GM19328 (cell line): ENCODE measurements around the gene IGSF3.
"Not testable (repeated sequence)": the region's sequence is repeated elsewhere in the genome, so short reads cannot be mapped to it uniquely, and the experiment has no call there.

Experiments
- ATAC-seq: cut with Tn5 transposase; IDR thresholded peaks from one replicate; pipeline ENCODE4 v1.9.1; 2021; ENCODE audit warnings: mild to moderate bottlenecking, moderate library complexity; ENCODE audit not compliant: unreplicated experiment

IGSF3 gene

DNA sequence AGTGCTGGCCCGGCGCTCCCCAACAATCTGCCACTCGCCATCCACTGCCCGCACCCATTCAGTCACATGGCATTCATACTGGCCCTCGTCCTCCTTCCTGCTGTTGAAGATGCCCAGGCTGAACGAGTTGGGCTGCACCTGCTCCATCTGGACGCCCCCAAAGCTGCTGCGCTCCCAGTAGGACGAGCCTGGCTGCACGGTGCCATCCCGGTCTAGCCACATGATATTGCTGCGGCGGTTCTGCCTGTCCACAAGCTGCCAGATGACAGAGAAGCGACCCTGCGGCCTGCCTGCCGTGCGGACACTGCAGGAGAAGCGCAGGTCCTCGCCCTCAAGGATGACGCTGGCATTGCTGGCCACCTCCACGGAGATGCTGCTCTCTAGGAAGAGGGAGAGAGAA is 63.9 kb downstream of the IGSF3 start:
- not testable (repeated sequence) for ATAC-seq

DNA sequence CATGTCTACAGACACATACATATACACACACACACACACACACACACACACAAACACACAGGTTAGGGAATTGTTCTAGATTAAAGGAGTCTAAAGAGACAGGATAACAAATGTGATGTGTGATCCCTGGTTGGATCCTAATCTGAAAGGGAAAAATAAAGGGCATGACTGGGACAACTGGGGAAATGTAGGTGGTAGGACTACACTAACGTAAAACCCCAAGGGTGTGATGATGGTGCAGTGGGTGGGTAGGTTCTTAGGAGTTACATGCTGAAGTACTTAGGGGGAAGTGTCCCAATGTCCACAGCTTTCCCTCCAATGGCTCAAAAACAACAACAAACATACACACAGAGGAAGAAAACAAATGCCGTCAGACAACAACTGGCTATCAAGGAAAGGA is 68.2 kb downstream of the IGSF3 start:
- ATAC-seq: not testable (repeated sequence)

DNA sequence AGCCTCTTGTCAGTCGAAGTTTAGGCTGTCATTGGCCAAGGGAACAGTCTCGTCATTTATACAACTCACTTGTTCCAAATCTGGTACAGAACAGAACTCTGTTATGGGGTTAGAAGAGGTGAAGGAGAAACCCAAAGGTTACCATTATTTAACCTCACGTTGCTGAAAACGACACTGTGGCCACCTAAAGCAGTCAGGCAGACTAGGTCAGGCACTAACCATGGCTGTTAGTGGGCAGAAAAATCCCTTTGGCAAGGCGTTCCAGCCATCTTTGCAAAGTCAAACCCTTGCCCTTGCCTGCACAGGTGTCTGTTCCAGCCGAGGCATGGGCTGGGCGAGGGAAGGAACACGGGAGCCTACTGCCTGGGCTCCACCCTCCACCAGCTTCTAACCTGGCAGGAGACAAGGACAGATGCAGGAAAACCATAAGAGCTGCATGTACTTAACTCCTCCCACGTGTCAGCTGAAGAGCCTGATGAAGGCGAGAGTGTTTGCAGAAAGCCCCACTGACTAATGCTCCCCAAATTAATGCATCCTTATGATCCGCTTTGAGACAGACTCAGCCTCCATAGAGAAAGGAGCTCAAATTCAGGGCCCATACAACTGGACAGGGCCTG is 69.0 kb downstream of the IGSF3 start:
- not testable (repeated sequence) for ATAC-seq

DNA sequence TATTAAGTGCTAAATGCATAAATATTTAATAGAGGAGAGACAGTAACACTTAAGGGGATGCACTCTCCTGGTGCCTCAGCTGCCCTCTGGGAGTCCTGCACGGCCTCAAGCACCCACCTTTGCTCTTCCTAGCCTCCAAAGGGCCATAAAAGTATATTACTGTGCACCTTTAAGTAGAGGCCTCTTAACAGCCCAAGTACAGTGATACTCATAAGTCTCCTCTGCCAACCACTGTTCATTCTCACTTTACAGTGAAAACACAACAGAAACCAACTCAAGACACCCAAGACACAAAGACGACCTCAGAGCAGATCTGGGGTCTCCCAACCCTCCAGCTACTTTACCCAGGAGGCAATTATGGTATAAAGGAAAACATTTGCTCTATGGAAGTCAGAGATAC is 70.1 kb downstream of the IGSF3 start:
- ATAC-seq: not testable (repeated sequence)

DNA sequence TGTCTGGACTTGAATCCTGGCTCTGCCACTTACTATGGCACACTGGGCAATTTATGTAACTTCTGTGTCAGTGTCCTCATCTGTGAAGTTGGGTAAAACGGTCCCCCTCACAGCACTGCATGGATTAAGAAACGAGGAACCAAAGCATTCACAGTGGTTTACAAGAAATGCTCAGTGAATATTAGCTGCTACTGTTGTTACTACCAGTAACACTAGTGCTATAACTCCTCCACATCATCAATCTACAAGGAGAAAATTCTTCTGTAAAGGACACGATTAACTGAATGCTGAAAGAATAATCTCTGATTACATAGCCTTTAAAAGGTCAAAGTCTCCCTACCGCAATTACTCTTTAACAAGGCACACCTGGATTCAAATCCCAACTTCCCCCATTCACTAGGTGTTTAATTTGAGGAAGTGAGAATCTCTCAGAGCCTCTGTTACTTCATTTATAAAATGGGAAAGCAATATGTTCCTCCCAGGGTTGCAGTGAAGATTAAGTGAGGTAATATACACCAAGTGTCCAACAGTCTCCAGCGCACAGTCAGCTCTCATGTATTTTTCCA is 70.7 kb downstream of the IGSF3 start:
- ATAC-seq: not testable (repeated sequence)

DNA sequence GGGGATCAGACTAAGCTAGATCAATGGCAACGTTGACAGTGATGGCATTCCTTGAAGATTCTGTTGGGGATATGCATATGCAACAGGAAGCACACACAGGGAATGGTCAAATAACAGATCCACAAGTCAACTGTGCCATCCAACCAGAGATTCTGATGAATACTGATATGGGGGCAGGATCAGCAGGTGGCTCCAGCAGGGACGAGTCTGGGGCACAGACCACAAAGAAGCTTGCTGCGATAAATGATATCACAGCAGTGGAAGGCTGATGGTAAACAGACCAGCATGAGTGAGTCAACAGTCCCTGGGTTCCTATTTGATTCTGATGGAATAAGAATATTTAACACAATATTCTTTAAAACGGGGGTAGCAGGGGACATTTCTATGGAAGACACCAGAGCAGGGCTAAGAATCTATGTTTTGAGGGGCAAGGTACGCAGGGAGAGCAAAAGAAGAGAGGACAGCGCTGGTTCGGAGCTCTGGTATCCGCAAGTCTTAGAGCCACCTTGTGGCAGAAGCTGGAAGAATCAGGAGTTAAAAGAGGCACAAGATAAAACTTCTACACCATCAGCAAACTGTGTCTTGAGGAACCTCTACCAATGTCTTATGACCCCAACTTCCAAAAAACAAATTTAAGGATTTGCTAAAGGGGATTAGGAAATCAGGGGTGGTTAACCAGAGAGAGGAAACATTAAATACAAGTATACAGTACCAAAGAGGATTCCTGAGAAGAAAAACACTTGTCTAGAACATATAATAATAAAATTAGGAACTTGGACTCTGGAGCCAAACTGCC is 71.4 kb downstream of the IGSF3 start:
- ATAC-seq: not testable (repeated sequence)

DNA sequence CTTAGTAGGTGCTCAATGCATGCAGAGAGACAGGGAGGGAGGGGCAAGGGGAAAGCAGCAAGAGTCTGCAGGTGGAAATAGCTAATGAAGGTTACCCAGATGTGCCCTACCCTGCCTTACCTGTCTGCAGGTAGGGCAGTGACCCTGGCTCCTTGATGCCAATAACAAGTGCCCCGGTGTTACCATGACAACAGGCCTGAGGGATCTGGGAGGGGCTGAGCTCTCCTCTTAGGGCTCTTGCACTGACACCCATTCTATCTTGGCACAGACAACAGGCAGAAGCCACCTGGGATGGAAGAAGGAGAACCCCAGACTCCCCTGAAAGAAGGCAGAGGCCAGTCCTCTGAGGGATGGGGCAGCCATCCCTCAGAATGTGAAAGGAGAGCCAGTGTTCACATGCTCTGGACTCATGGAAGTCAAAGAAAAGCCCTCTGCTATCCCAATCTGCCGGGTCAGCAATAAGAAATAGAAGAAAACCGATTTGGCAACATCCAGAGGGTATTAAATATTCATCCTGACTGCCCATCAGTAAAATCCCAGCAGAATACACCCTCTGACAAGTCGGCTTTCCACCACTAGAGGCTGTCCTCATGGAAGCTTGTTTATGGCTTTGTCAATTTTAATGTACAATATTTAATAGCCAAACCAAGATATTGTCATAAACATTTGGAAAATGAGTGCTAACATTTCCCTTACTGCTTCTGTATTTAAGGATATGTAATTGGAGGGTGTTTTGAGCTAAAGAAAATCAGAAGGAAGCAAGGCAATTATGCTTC is 72.3 kb downstream of the IGSF3 start:
- not testable (repeated sequence) for ATAC-seq

DNA sequence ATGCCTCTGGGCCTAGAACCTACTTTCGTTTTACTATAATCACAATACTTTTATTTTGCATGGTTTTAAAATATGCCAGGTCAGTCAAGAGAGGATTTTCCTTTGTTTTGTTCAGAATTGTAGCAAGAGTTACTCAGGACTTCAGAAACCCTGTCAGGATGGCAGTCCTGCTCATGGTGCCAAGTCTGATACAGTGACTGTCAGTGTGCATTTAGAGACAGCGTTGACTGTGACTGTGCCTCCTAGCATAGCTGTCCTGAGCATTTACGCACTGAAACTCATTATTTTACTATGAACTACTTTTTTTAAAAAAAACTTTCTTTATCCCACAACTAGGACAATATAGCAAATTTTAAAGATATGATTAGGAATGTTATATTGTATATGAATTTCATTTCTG is 73.6 kb downstream of the IGSF3 start:
- not testable (repeated sequence) for ATAC-seq

DNA sequence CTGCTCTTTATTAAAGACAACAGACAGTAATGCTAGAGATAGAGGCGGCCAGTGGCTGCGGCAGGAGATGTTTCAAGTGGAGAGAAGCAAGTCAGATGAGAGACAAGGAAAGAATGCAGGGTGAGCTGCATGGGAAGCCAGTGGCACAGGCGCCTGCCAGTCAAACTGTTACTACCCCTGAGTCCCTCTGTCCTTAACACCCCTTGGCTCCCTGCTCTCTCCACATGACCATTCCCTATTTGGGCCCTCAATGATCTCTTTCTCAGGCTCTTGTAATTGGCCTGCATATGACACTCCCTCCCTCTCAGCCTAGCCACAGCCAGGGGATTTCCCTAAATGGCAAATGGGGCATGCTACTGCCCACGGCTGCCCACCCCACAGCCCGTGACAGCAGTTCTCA is 74.1 kb downstream of the IGSF3 start:
- ATAC-seq: not testable (repeated sequence)

DNA sequence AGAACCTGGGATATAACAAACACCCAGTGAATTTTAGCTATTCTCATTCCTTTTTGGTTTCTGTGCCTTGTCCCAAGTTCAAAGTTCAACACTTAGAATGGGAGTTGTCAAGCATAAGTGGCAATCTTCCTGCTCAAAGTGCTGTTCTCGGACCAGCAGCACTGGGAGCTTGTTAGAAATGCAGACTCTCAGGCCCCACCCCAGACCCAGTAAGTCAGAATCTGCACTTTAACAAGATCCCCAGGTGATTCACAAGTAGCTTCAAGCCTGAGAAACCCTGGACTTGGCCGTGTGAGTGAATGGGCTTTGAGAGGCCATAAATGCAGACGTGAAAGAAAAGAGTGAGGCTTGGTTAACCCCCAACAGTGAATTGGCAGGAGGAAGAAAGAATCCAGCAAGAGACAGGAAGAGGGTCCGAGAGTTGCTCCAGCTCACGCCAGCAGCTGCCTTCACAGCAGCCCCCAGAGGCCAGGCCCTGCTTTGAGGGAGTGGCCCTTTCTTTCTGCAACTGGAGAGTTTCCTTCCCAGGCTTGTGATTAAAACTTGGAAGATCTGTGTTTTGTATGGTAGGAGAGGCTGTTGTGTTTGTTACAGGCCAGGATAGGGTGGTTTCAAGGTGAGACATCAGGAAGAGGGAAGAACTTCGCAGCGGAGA is 75.5 kb downstream of the IGSF3 start:
- ATAC-seq: not testable (repeated sequence)

DNA sequence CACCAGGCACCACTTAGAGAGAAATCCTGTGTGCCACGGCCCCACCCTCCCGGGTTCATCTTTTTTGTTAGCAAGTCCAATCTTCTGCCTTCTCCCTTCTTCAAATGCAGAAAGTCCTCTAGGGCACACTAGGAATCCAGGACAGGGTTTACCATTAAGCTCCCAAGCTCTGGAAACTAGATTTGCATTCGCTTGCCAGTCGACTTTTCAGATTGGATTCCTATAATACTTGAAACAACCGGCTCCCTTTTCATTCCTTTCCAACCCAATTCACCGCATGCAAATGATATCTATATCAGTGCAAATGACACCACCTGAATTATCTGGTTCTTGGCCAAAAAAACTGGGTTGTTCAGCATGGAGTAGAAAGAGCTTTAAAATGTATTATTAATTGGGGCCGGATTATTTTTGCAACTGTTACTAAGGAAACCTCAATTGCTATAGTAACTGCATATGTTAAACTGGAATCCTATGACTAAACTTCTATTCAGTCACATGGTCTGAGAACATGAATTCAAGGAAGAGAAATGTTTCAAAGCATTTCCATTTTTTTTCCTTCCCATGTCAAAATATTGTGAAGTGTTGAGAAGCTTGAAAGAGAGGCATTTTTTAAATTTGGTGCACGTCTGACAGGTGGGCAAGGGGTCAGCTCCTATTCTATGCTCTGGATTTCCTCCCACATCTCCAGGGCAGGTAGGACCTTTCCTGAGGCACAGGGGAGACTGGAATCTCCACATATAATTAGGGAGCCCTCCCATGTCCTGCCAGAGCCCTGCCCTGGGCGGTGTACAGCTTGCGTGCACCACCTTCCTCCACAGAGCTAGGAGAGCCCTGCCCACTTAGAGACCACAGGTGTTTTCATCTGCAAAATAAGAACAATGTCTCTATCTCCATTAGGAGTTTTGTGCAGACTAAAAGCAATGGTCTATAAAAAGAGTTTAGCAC is 76.3 kb downstream of the IGSF3 start:
- ATAC-seq: not testable (repeated sequence)

DNA sequence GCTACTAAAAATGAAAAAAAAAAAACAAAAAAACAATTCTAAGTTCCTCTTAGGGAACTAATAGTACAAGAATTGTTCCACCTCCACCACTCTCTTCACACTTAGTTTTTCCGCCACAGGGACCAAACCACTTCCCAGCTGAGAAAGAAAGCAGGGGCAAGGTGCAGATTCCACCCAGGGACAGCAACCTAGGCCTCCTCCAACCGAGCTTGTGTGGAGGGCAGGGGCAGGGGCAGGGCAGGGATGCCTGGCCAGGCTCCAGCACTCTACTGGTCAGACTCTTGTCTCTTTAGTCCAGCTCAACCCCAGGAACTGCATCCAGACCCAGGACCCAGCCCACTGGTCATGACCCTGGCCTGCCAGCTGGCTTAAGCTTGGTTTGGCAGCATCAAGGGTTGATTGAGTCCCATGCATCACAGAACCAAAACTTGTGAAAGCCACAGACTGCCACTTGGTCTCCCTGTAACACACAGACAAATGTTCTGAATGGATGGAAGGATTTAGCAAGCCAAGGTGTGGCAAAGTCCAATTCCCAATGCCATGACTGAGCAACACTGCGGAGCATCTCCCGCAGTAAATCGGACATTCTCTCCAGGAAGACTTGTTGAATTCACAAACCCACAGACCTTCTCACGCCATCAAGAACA is 77.1 kb downstream of the IGSF3 start:
- ATAC-seq: not testable (repeated sequence)

DNA sequence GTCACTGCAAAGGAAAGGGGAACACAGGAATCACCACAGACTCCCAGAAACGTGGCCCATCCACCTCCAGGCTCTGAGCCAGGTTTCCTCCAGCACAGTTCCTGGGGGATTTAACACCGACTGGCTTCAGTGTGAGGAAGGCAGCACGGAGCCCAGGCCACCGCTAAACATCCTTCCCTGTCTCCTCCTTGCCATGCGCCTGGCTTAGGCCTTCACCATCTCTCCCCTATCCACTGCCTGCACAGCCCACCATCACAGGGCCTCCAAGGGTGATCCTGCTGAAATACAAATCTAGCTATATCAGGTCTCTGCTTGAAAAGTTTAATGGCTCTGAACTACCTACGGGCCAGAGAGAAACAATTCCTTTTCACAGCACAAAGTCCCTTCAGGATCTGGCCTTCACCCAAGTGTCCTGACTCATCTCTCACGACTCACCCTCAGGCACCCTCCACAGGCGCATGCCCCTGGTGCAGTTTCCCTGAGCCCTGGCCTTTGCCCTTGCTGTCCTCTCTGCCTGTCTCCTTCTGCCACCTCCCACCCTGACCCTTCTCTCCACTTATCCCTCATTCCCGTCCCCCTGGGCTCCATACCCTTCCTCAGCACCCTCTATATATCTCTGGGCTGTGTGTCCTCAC is 78.3 kb downstream of the IGSF3 start:
- not testable (repeated sequence) for ATAC-seq

DNA sequence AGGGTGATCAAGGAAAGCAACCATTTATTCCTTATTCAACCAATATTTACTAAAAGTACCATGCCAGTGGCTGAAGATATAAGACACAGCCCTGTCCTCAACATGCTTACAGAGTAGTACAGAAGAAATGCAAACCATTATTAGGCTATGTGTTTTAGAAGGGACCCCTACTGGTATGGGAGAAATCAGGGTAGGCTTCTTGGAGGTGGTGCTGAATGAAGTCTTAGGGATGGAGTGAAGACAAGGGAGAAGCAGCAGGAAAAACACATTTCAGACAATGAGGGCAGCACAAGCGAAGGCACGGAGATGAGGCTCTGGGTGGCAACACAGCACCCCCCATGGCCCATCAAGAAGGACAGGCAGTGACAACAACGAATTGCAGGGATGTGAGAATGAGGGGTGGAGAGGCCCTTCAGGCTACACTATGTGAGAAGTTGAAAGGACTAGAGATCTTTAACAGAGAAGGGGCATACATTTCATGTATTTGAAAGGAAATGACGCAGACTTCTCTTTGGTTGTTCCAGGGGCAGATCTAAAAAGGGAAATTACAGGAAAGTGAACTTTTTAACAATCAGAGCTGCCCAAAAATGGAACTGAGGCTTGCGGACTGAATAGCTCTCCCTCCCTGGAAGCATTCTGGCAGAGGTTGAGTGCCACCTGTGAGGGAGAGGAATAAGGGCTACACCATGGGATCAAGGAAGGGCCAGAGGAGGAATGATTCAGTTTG is 79.9 kb downstream of the IGSF3 start:
- ATAC-seq: no peak

DNA sequence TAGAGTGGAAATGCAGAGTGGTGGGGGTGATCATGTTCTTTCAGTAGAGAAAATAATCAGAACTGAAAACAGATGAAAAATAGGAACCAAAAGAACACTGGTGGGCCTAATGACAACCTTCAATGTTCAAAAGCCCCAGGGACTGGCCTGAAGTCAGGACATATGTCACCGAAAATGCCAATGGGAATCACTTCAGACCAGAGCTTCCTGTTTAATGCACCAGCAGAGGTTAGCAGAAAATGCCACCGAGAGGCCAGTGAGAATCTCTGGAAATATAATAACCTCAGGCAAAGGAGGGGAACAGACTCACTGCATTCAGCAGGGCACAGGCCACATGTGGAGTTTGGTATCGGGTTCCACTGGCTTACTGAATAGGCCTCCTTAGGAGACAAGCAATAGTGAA is 80.8 kb downstream of the IGSF3 start:
- no peak for ATAC-seq

DNA sequence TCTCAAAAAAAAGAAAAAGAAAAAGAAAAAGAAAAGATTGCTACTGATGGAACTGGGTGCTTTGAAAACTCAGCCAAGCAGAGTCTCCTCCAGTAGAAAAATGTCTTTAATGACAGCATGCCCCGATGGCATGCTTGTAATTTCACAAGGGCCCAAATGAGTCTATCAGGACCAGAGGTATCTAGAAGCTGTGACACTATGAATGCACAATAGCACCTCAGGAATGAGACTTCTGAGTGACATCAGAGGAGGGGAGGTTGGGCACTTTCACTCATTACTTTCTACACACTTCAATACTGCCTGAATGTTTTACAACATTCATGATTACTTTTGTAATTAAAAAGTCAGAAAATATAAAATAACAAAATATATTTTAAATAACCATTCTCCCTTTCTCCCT is 81.6 kb downstream of the IGSF3 start:
- ATAC-seq: no peak

DNA sequence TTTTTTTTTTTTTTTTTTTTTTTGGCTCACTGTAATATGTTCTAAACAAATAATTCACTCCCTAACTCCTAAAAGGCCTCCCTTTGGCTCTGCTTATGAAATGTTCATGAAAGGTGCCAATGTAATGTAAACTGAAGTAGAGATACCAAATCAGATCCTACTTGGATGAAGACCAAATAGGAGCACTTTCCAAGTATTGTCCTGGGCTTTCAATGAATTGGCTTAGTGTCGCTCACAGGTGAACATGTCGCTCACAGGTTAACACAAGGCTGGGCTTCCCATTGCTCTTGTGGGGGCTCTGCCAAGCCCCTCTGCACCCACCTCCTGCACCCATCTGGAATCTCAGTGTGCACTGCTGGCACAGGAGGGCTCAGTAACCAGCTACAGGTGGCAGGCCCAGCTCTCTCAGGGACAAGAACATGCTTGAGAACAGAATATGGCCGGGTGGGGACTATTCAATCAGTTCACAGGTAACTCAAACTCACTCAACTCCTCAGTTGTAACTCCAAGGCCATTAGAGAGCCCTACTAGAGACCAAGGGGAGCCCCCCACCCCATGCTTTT is 86.1 kb downstream of the IGSF3 start:
- ATAC-seq: no peak
